T47D (cell line): ENCODE measurements around the gene C6orf47.
A peak's percentile ranks its signal among the peaks of the same experiment; 100 is the strongest.

Source experiments
- DNase-seq, 2 experiments: peaks; one replicate each; pipeline versions ENCODE4 v3.0.0 to v3.0.0-alpha.2; 2011 to 2012; ENCODE audit warnings: low read depth in 1 of 2, low spot score in 1 of 2
- JUND ChIP-seq: IDR thresholded peaks from 2 replicates; pipeline ENCODE4 v1.6.1; 2012; ENCODE audit warnings: low read depth
- in situ Hi-C: cut with HindIII; loops from 2 replicates; pipeline ENCODE4 v1.10.0; 2016; ENCODE audit warnings: low sequenced_read_pairs, low pct_unique_long_range_greater_than_20kb

Gene C6orf47

DNA sequence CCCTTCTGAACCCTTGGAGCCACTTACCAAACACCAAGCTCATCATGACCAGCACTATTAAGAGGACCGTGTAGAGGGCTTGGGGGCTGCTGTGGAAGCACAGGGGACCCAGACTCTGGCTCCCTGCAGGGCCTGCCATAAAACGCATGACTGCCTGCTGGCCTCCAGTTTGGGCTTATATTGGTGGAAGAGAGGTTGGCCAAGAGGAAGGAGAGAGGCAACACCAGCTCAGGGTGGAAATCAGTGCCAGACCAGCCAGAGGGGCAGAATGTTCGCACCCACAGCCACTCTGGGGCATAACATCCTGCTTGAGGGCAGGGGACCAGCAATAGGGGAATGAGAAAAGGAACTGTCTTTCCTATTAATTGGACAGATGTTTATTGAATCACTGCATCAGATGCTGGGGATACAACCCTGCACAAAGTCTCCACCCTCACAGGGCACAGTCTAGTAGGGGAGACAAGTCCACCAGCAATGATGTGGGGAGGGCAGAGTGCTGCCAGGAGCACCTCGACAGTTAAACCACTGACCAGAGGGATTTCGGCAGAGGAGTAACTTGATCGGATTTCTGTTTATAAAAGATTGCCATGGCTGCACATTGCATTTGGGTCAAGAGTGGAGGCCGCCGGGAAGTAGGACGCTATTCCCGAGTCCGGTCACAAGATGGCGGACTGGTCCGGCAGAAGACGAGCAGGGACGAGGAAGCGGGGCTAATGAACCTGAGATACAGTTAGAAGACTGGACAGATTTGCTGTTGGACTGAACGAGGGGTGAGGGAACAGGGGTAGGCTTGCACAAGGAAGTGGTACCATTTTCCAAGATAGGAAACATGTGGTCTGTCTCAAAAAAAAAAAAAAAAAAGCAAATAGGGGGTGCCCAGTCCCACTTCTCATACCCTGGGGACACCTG, 19.9 kb upstream of the C6orf47 start, which contains the start of gene LY6G5C:
Gene LY6G5C, minus strand, starts transcription at position 842 of the 909 bp plus-strand sequence. Its CDS starts 694 bp downstream, at position 148.
- no peak for TF ChIP-seq JUND
- in situ Hi-C loops, result no loop called here
- DNase-seq, result peak; percentile 67 to 86

- in situ Hi-C loops, result no loop called here
Observed at GRCh38 chr6:31677955-31678354, 17.4 kb upstream of the C6orf47 start.

GRCh38 chr6:31676904-31677303, 16.3 kb upstream of the C6orf47 start:
- DNase-seq, result no peak
- in situ Hi-C loops, result no loop called here
- TF ChIP-seq JUND, result no peak

More at GRCh38 chr6:31677955-31678354, 17.4 kb upstream of the C6orf47 start:
- DNase-seq, result no peak
- no peak for TF ChIP-seq JUND

DNA sequence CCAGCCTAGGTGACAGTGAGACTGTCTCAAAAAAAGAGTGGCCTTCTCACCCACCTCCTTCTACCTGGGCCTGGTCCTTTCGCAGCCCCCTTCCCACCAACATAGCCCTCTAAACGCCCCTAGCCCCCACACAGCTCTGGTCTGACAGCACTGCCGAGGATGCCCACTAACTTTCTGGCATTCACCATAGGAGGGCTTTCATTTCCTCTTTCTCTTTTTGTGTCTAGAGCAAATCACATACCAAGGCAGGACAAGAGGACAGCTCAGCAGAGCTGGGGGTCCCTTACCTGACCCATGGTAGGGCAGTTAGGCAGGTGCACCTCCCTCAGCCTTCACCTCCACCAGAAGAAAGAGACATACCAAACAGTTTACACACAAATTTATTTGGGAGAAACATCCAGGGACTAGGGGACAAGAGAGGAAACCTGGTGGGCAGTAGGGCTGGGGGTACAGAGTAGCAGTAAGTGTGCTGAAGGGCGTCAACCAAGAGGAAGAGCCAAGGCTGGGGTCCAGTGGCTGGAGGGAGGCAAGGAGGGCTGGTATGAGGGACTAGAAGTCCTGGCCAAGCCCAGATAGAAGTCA, 15.8 kb upstream of the C6orf47 start:
- no peak for TF ChIP-seq JUND
- DNase-seq, result no peak
- in situ Hi-C loops, result no loop called here

GRCh38 chr6:31669676-31670075, 9.1 kb upstream of the C6orf47 start, which contains the start of gene LY6G5B:
Gene LY6G5B (plus strand): TSS chr6:31669976. CDS start chr6:31670951, 975 bp downstream.
- no peak for TF ChIP-seq JUND
- in situ Hi-C loops, result no loop called here
- DNase-seq, result no peak

GRCh38 chr6:31666337-31666965, 5.9 kb upstream of the C6orf47 start:
- in situ Hi-C loops, result no loop called here
- no peak for TF ChIP-seq JUND
- no peak for DNase-seq

DNA sequence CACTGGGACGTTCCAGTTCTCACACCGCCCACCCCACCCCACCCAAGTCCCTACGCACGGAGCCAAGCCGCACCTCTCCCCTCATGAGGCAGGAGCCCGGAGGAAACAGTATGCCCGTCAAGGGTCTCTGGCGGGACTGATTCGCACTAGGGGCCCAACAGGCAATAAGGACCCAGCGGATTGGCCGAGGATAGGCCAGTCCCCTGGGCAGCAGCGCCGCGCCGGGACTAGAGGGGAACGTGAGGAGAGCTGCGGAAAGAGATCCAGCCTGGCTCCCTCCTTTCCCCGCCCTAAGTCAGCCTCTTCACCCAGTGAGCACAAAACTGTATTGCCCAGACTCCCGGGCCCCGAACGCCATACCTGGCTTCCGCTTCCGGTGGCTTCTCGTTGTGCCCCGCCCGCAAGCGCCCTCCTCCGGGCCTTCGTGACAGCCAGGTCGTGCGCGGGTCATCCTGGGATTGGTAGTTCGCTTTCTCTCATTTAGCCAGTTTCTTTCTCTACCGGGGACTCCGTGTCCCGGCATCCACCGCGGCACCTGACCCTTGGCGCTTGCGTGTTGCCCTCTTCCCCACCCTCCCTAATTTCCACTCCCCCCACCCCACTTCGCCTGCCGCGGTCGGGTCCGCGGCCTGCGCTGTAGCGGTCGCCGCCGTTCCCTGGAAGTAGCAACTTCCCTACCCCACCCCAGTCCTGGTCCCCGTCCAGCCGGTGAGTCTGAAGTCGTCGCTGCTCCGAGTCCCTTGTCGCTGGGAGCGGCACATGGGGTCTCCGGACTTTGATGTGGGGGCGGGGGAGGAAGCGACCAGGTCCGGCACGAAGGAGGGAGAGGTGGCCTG, 5.1 kb upstream of the C6orf47 start, which contains the start of gene CSNK2B:
Gene CSNK2B, plus strand, starts transcription at position 580 of the 836 bp plus-strand sequence. CDS start 752 bp downstream, outside the sequence.
- no peak for TF ChIP-seq JUND
- peak; percentile 96 to 99 for DNase-seq
- in situ Hi-C loops, result no loop called here

GRCh38 chr6:31664790-31665500, 4.4 kb upstream of the C6orf47 start, which contains the start of gene GPANK1:
Gene GPANK1 (minus strand): TSS chr6:31664997. CDS start chr6:31664478, 519 bp downstream.
- in situ Hi-C loops, result no loop called here
- DNase-seq, result peak; percentile 71 to 92
- no peak for TF ChIP-seq JUND

- DNase-seq, result no peak
- TF ChIP-seq JUND, result no peak
- in situ Hi-C loops, result no loop called here
Observed at GRCh38 chr6:31663961-31664789, 3.6 kb upstream of the C6orf47 start.

GRCh38 chr6:31663126-31663960, 2.8 kb upstream of the C6orf47 start:
- DNase-seq, result no peak
- no peak for TF ChIP-seq JUND
- in situ Hi-C loops, result no loop called here
